K562 (cell line): ENCODE measurements around the gene ADGRD1. TPM values are rescaled to one million over a fixed set of nuclear protein-coding genes. Genes with fewer than 3 reads are reported as not detected.

Source experiments
- ATAC-seq: fragments of 200-7000 bp; cut with Tn5 transposase; 3 replicates; pipeline ENCODE4 v1.9.1; 2020; ENCODE audit warnings: moderate library complexity
- BruUV-seq: library from RNA; stranded (reverse); fragments of 400-500 nt; replicated peaks from 2 replicates; lab custom pipeline; 2021; lab: Mats Ljungman, UMichigan
- CTCF ChIA-PET: fragments of 300-600 bp; formaldehyde crosslinking; extraction: SDS; loops from one replicate; lab custom pipeline; 2021; ENCODE audit warnings: low intra/inter-chr PET ratio; lab: Yijun Ruan, JAX
- POLR2A ChIA-PET: fragments of 300-600, 350-650 bp; sonication (Branson Sonifier 250); formaldehyde crosslinking; extraction: SDS; loops from one replicate; lab custom pipeline; 2021; ENCODE audit warnings: antibody characterized with exemption, inconsistent platforms; lab: Yijun Ruan, JAX
- DNase-seq, 4 experiments: peaks; one replicate each; pipeline versions ENCODE4 v3.0.0 to v3.0.0-alpha.2; 2011 to 2018; ENCODE audit warnings: low spot score in 3 of 4, mixed read lengths in 3 of 4; ENCODE audit errors: extremely low read depth in 1 of 4
- FAIRE-seq: peaks from 2 replicates; lab custom pipeline; 2011; peaks lifted over from hg19 to GRCh38; lab: Jason Lieb, UNC
- H2AFZ ChIP-seq: 2 replicates; pipeline ENCODE4 v1.6.0; 2011; ENCODE audit warnings: low read depth, low read length, control low read depth, inconsistent platforms
- H3K27ac ChIP-seq: fragments of 200-600 bp; 3 replicates; pipeline ENCODE4 v1.8.0; 2011; ENCODE audit warnings: low read depth, mild to moderate bottlenecking, control low read depth, inconsistent platforms, low read length, moderate library complexity, mixed read lengths; ENCODE audit errors: extremely low read depth
- H3K27me3 ChIP-seq, 2 experiments: fragments of 300-600 bp in 1 of 2; 2 replicates in 1 of 2; 3 replicates in 1 of 2; pipeline versions ENCODE4 v1.6.0 to v1.8.0; 2011; ENCODE audit warnings: inconsistent platforms in 2 of 2, low read length in 2 of 2, mild to moderate bottlenecking in 1 of 2, mixed read lengths in 1 of 2, moderate library complexity in 1 of 2; ENCODE audit not compliant: control insufficient read depth in 2 of 2, insufficient read depth in 2 of 2
- H3K36me3 ChIP-seq: fragments of 300-600 bp; 3 replicates; pipeline ENCODE4 v1.8.0; 2011; ENCODE audit warnings: mild to moderate bottlenecking, low read length, inconsistent platforms; ENCODE audit not compliant: control insufficient read depth, insufficient read depth
- H3K4me1 ChIP-seq, 2 experiments: fragments of 200-600 bp in 1 of 2; replicated peaks in 1 of 2; 2 replicates in 1 of 2; 3 replicates in 1 of 2; pipeline versions ENCODE4 v1.5.1 to v1.8.0; 2011; ENCODE audit warnings: inconsistent platforms in 2 of 2, low read length in 2 of 2, mild to moderate bottlenecking in 1 of 2, mixed read lengths in 1 of 2, moderate library complexity in 1 of 2; ENCODE audit not compliant: control insufficient read depth in 2 of 2, insufficient read depth in 2 of 2
- H3K4me2 ChIP-seq: 2 replicates; pipeline ENCODE4 v1.6.1; 2011; ENCODE audit warnings: low read length, control low read depth, inconsistent platforms, mixed read lengths; ENCODE audit not compliant: insufficient read depth
- H3K4me3 ChIP-seq: fragments of 200-600 bp; sonication (generic), shearing (Covaris generic); 2 replicates; pipeline ENCODE4 v1.5.1; 2016; ENCODE audit warnings: control low read depth, inconsistent platforms
- H3K79me2 ChIP-seq: fragments of 200-600 bp; 3 replicates; pipeline ENCODE4 v1.8.0; 2011; ENCODE audit warnings: low read length, inconsistent platforms; ENCODE audit not compliant: control insufficient read depth, insufficient read depth
- H3K9ac ChIP-seq, 2 experiments: 2 replicates each; pipeline versions ENCODE4 v1.6.0 to v1.6.1; 2011; ENCODE audit warnings: low read depth in 2 of 2, low read length in 2 of 2, control low read depth in 1 of 2, inconsistent platforms in 1 of 2, mild to moderate bottlenecking in 1 of 2, mixed read lengths in 1 of 2; ENCODE audit not compliant: insufficient read depth in 1 of 2
- H3K9me1 ChIP-seq: one replicate; pipeline ENCODE4 v1.6.0; 2011; ENCODE audit warnings: inconsistent platforms, mild to moderate bottlenecking, low read length, moderate library complexity; ENCODE audit not compliant: control insufficient read depth, insufficient read depth
- H3K9me3 ChIP-seq: replicated peaks from 2 replicates; pipeline ENCODE4 v1.5.1; 2011; ENCODE audit warnings: low read depth, low read length, inconsistent platforms; ENCODE audit not compliant: control insufficient read depth, insufficient read depth
- H4K20me1 ChIP-seq: replicated peaks from 2 replicates; pipeline ENCODE4 v1.6.1; 2011; ENCODE audit warnings: low read length, inconsistent platforms, mixed read lengths; ENCODE audit not compliant: control insufficient read depth, insufficient read depth
- E2F3 ChIP-seq: fragments of 250-450 bp; sonication (Bioruptor Pico); IDR thresholded peaks from 2 replicates; pipeline ENCODE4 v1.4.0; 2020; ENCODE audit warnings: mild to moderate bottlenecking
- EHMT2 ChIP-seq: fragments of 450-650 bp; IDR thresholded peaks from 2 replicates; pipeline ENCODE4 v1.6.1; 2018; ENCODE audit warnings: antibody characterized with exemption
- MBD2 ChIP-seq: sonication (generic); IDR thresholded peaks from 2 replicates; pipeline ENCODE4 v1.6.1; 2016; ENCODE audit warnings: low read depth, borderline replicate concordance
- PTBP1 ChIP-seq: fragments of 200-400 bp; formaldehyde crosslinking; IDR thresholded peaks from 2 replicates; pipeline ENCODE4 v1.6.1; 2017; ENCODE audit warnings: low read depth, low read length
- TRIM24 ChIP-seq, 2 experiments: fragments of 450-650 bp; IDR thresholded peaks; 2 replicates each; pipeline ENCODE4 v1.6.1; 2016
- WGBS: fragments of 100-300 bp; shearing (Covaris generic); methylation state at CpG from one replicate; pipeline ENCODE4 v1.1.6; 2016; ENCODE audit warnings: low coverage, mixed read lengths; ENCODE audit not compliant: insufficient coverage; ENCODE audit errors: missing lambda C conversion rate; 5-methylcytosine and 5-hydroxymethylcytosine counted together
- in situ Hi-C: fragments of 300-500 bp; cut with MboI; formaldehyde crosslinking; loops from 4 replicates; pipeline ENCODE4 v1.15.0; 2018; ENCODE audit warnings: inconsistent platforms, mixed read lengths
- intact Hi-C: fragments of 100-400 bp; cut with micrococcal nuclease; formaldehyde crosslinking; loops from 2 replicates; pipeline ENCODE4 v1.14.2; 2022
- polyA plus RNA-seq, 8 experiments: library from polyadenylated mRNA; depleted of rRNA in 4 of 8; stranded (reverse) in 5 of 8; unstranded in 3 of 8; fragments of >200 nt; fragmentation: Nextera tagmentation in 2 of 8; fragmentation: Illumina TruSeq in 1 of 8; extraction: Ambion mirVana in 2 of 8; extraction: Trizol in 1 of 8; gene quantifications; 2 replicates each; pipeline versions ENCODE4 v1.2.1 to v1.2.3, GENCODE V29; 2011 to 2014; ENCODE audit warnings: inconsistent platforms in 1 of 8, missing spikeins in 1 of 8
- total RNA-seq, 7 experiments: library from RNA; depleted of rRNA in 6 of 7; stranded (reverse); fragments of >200 nt in 6 of 7; fragmentation: Illumina TruSeq in 2 of 7; extraction: Trizol in 2 of 7; gene quantifications; 2 replicates each; pipeline versions ENCODE4 v1.2.1 to v1.2.3, GENCODE V29; 2011 to 2021; ENCODE audit warnings: low replicate concordance in 1 of 7
- TF ChIP-seq, protein P1 (sequence below): fragments of 450-650 bp; formaldehyde crosslinking; conservative IDR thresholded peaks from 2 replicates; pipeline ENCODE4 v1.4.0; 2022; ENCODE audit warnings: mild to moderate bottlenecking, missing genetic modification characterization
- TF ChIP-seq, protein P2 (sequence below), 2 experiments: fragments of 150-350 bp in 1 of 2; IDR thresholded peaks; 2 replicates each; pipeline ENCODE4 v1.6.1; 2012 to 2016; ENCODE audit warnings: low read depth in 2 of 2, low read length in 2 of 2, mild to moderate bottlenecking in 1 of 2, moderate library complexity in 1 of 2

ADGRD1 gene
- total and polyA plus RNA-seq, 9 of the 15 experiments (the other 6 are each of a cell fraction or from before 2014, with no cell fraction given): 1.7 to 11.7 (median 3.3) TPM

DNA sequence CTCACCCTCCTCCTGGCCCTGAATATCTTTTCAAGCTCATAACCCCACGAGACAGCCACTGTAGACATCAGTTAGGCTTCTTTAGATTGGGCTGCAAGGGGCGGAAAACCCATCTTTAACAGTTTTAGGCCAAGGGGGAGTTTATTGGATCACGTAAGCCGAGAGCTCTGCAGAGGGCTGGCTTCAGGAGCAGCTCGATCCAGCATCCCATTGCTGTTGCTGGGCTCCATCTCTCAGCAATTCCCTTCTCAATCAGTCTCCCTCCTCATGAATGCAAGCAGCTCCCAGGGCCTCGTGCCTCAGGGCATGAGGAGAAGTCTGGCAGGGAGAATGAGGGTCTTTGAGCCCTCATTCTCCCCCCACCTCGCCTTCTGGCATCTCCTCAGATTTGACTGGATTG is 59.4 kb downstream of the ADGRD1 start:
- Histone ChIP-seq H3K4me2 (no peak overlapping the region), H3K4me1 (peaks cover 4 to 10% of the 10 kb centered on the region in 2 experiments; a peak in 2 of 5 replicates), H3K9me3 (no peaks in the 10 kb centered on the region), H3K4me3 (no peak overlapping the region), H3K36me3 (no peaks in the 10 kb centered on the region; the same call in 2 of the 3 replicates), H3K79me2 (no peaks in the 10 kb centered on the region), H3K9me1 (no peaks in the 10 kb centered on the region), H4K20me1 (peaks cover 5% of the 10 kb centered on the region), H3K27ac (no peak overlapping the region), H3K9ac (no peak overlapping the region), H2AFZ (no peak overlapping the region), H3K27me3 (peaks cover 0 to 38% of the 10 kb centered on the region in 2 experiments; a peak in 2 of 5 replicates)
- ChIA-PET POLR2A (interaction anchor here (0.7 kb wide), 1 partner anchor 13 kb away, joined by 3 read pairs; no protein-coding TSS in a partner anchor), CTCF (no interaction called here)
- in situ Hi-C loops: no loop called here
- WGBS: 32% methylated on average over 6 of the region's 7 CpGs
- no peak for ATAC-seq
- BruUV-seq: no TSS peak
- TF ChIP-seq MBD2: no peak
- intact Hi-C loops: no loop called here
- no peak for FAIRE-seq
- no peak for DNase-seq

DNA sequence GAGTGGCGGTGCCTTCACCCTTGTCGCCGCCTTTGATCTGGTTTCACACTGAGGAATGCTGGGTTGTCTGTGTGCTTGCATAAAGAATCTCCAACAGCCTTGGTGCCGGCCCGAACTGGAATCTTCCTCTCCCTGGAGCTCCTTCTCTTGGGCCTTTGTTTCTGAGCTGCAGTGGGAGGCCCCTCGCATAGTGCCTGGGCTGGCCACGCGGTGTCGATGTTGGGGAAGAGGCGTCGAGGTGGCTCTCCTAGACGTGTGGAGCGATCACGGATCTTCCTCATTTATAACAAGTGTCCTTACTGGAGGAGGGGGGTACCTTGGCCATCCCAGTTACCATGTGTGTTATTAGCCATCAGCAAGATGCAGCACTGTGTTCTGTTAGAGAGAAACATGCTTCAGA is 60.6 kb downstream of the ADGRD1 start:
- Histone ChIP-seq H3K9me3 (no peaks in the 10 kb centered on the region), H3K27ac (no peak overlapping the region), H4K20me1 (peaks cover under 1% of the 10 kb centered on the region), H3K79me2 (no peaks in the 10 kb centered on the region), H3K9me1 (no peaks in the 10 kb centered on the region), H3K36me3 (no peaks in the 10 kb centered on the region; the same call in 2 of the 3 replicates), H3K9ac (no peak overlapping the region), H3K4me1 (peaks cover 4 to 15% of the 10 kb centered on the region in 2 experiments; a peak in 2 of 5 replicates), H3K4me2 (no peak overlapping the region), H2AFZ (no peak overlapping the region), H3K4me3 (no peak overlapping the region), H3K27me3 (peaks cover 0 to 26% of the 10 kb centered on the region in 2 experiments; a peak in 1 of 5 replicates)
- BruUV-seq: no TSS peak
- DNase-seq: no peak
- FAIRE-seq: no peak
- ChIA-PET CTCF (interaction anchor here (0.7 kb wide), 1 partner anchor 183 kb away, joined by 3 read pairs; no protein-coding TSS in a partner anchor), POLR2A (no interaction called here)
- intact Hi-C loops: no loop called here
- WGBS: 39% methylated on average over 12 of the region's 14 CpGs
- in situ Hi-C loops: no loop called here
- ATAC-seq: no peak
- TF ChIP-seq, protein P1, sequence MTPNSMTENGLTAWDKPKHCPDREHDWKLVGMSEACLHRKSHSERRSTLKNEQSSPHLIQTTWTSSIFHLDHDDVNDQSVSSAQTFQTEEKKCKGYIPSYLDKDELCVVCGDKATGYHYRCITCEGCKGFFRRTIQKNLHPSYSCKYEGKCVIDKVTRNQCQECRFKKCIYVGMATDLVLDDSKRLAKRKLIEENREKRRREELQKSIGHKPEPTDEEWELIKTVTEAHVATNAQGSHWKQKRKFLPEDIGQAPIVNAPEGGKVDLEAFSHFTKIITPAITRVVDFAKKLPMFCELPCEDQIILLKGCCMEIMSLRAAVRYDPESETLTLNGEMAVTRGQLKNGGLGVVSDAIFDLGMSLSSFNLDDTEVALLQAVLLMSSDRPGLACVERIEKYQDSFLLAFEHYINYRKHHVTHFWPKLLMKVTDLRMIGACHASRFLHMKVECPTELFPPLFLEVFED (CRISPR knock-in tag): no peak
- TF ChIP-seq PTBP1 (no peak), EHMT2 (no peak), TRIM24 (IDR thresholded peaks at IDR 0.05) (no peak), E2F3 (CRISPR knock-in tag) (no peak)
- TF ChIP-seq, protein P2, sequence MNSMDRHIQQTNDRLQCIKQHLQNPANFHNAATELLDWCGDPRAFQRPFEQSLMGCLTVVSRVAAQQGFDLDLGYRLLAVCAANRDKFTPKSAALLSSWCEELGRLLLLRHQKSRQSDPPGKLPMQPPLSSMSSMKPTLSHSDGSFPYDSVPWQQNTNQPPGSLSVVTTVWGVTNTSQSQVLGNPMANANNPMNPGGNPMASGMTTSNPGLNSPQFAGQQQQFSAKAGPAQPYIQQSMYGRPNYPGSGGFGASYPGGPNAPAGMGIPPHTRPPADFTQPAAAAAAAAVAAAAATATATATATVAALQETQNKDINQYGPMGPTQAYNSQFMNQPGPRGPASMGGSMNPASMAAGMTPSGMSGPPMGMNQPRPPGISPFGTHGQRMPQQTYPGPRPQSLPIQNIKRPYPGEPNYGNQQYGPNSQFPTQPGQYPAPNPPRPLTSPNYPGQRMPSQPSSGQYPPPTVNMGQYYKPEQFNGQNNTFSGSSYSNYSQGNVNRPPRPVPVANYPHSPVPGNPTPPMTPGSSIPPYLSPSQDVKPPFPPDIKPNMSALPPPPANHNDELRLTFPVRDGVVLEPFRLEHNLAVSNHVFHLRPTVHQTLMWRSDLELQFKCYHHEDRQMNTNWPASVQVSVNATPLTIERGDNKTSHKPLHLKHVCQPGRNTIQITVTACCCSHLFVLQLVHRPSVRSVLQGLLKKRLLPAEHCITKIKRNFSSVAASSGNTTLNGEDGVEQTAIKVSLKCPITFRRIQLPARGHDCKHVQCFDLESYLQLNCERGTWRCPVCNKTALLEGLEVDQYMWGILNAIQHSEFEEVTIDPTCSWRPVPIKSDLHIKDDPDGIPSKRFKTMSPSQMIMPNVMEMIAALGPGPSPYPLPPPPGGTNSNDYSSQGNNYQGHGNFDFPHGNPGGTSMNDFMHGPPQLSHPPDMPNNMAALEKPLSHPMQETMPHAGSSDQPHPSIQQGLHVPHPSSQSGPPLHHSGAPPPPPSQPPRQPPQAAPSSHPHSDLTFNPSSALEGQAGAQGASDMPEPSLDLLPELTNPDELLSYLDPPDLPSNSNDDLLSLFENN (IDR thresholded peaks at IDR 0.05; ENCODE audit: low read depth in 2 of 2, low read length in 2 of 2): no peak
